ENCODE measurements around the gene SIM2.

Gene SIM2

DNA sequence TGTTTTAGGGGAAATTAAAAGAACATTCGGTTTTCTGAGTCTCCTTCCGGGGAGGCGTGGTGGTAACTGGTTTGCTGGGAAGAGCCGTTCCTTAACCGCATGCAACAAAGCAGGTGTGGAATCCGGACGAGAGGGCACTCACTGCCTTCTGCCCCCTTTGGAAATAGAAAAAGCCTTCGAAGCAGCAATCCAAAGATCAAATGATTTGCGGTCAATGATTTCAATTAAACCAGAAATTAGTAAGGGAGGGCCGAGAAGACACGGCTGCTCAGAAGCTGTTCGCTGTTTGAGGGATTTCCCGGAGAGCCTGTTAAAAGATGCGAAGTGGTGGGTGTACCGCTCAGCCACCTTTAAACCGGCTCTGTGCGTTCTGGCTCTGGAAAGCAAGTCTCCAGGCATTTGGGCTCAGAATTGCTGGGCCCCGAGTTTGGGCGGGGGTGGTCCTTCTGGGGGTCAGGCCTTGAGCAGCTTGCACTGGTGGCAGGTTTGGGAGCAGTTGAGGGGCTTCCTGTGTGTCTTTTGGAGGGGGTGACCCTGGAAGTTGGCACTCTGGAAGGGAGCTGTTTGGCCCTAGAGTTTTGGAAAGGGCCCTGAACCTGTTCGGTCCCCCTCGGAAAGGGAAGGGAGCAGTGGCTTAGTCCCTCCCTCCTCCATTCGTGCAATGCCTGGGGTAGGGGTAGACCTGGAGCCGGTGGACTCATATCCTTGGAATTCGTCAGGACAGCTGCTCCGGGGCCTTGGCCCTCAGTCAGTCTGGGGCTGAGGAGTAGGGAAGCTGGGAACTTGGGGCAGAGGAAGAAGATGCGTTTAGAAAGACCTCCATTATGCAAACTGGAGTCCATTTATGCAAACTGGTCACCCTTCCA, 3.1 kb downstream of the SIM2 start:
- DNase-seq: no peak

- DNase-seq: no peak
These were observed 3.7 kb downstream of the SIM2 start for GRCh38 chr21:36702622-36702968.

- no peak for DNase-seq
These were observed 4.2 kb downstream of the SIM2 start for GRCh38 chr21:36703123-36703522.

- no peak for DNase-seq
These were observed 4.8 kb downstream of the SIM2 start for GRCh38 chr21:36703626-36704280.

GRCh38 chr21:36704281-36704957, 5.5 kb downstream of the SIM2 start:
- no peak for DNase-seq

- no peak for DNase-seq
These were observed 6.2 kb downstream of the SIM2 start for GRCh38 chr21:36704958-36705678.

DNA sequence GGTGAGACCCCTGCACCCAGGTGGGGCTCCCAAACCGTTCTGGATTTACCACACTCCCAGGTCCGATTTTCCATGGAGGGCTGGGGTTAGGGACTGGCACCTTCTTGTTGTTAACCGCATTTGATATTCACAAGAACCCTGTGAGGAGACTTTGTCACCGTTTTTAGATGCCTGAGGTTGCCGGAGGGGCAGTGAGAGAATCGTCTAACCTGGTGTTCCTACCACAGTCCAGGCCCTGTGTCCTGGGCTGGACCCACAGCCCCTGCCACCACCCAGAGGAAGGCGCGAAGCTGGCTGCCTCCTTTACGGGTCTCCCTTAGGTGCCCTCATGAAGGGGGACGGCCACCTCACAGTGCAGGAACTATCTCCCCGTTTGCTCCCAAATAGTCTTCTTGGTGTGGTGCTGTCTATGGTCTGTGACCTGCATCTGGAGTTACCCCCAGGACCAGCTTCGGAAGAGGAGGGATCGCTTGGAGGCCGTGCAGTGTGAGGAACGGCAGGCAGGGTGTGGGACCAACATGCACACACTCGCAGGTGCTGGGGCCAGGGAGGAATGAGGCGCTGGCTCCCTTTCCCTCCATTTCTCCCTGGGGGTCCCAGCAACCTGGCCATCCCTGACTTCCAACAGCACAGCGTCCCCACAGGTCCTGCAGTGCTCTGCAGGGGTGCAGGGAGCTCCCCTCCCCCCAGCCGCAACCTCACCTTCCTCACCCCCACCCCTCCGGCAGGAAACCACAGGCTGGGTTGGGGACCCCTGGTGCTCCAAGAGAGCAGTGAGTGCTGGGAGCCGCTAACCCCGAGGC, 7.0 kb downstream of the SIM2 start:
- no peak for DNase-seq

DNA sequence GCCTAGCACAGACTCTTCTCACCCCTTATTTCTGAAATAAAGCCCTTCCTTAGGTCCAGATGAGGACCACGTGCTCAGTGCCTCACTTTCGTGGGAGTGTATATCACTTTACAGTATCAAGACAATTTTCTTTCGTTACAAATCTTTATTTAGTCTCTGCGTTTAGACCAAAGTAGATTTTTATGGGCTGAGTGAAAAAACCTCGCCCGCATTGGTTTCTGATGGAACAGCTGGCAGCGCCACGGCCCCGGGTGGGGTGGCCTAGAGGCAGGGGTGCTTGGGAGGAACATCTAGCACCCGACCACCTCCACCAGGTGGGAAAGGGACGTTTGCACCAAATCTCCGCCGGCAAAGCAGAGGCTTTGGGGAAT, 7.6 kb downstream of the SIM2 start:
- no peak for DNase-seq

DNA sequence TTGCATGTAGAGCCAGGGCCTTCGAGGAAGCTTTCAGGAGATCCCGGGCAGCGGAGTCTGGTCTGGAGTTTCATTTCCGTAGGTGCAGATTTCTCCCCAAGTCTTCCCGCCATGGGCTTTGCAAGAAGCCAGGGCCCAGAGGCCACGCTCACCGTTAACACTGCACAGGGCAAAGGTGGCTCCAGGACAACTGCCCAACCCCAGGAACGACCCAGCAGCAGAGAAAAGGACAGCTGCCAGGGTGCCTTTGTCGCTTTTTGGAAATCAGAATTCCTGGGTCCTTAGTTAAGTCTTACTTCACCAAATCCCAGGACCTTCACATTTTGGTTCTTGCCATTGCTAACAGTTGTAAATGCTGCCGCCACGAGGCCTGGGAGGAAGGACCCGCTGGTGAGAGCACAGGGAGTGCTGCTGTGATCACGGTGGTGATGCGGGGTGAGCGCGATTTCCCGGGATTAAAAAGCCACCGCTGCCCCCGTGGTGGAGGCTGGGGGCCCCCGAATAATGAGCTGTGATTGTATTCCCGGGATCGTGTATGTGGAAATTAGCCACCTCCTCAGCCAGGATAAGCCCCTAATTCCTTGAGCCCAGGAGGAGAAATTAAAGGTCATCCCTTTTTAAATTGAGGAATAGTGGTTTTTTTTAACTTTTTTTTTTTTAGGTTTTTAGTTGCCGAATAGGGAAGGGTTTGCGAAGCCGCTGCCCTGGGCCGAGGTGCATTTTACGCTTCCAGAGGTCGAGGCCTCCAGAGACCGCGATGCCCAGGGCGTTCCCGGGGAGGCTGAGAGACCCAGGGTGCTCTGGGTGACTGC, 8.2 kb downstream of the SIM2 start:
- no peak for DNase-seq

- no peak for DNase-seq
These were observed 8.9 kb downstream of the SIM2 start for GRCh38 chr21:36707763-36708285.

GRCh38 chr21:36708286-36709029, 9.5 kb downstream of the SIM2 start:
- no peak for DNase-seq

GRCh38 chr21:36709030-36709867, 10.3 kb downstream of the SIM2 start:
- no peak for DNase-seq

DNA sequence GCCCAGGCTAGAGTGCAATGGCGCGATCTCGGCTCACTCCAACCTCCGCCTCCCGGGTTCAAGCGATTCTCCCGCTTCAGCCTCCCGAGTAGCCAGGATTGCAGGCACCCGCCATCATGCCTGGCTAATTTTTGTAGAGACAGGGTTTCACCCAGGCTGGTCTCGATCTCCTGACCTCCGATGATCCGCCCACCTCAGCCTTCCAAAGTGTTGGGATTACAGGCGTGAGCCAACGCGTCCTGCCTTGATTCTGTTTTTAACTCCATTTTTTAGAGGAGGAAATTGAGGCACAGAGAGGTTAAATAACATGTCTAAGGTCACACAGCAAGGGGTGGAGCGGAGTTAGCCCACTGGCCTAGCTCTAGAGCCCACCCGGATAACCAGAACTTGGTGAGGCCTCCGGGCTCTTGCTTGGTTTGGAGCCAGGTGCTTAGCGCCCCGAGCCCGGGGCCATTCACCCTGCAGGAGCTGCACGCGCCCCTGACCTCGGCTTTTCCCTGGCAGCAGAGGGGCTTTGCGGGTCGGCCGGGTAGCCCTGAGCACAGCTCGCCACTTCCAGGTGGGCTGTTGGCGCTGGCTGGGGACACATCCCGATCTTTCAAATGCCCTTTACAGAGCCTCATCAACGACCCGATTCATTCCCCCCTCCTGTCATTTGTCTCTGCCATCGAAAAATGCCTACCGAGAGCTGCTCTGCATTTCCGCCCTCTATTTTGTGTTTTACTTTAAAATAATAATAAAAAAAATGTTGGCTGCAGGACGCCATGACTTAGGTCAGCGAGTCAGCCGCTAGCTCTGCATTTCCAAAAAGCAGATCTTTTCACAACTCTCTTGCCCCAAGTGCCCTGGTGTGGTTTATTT, 11.2 kb downstream of the SIM2 start:
- no peak for DNase-seq

DNA sequence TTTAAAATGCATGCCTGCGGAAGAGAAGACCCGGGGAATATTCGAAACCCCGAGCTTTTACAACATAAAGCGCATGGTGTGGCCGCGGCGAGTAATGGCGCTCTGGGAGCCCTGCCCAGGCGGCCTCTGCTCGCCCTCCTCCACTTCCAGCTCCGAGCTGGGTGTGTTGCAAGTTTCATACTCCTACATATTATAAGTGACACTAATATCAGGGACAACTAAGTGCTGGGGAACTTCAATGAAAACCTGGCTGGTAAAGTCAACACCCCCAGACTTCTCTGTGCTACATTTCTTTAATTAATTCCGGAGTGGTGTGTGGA, 11.8 kb downstream of the SIM2 start:
- DNase-seq: no peak

DNA sequence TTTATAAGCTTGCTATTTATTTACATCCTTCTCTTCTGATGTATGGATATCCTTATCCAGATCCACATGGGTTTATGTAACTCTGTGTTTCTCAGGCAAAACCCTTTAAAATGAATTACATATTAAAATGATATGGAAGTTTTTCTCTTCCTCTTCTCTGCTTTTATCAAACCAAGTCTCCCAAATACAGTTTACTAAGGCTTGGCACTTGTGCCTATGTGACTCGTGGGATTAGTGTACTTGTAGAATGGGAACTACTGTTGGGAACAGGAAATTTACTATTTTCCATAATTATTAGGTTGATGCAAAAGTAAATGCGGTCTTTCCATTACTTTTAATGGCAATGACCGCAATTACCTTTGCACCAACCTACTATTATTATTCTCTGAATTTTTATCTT, 14.8 kb downstream of the SIM2 start:
- no peak for DNase-seq

GRCh38 chr21:36716387-36716786, 17.5 kb downstream of the SIM2 start:
- no peak for DNase-seq

DNA sequence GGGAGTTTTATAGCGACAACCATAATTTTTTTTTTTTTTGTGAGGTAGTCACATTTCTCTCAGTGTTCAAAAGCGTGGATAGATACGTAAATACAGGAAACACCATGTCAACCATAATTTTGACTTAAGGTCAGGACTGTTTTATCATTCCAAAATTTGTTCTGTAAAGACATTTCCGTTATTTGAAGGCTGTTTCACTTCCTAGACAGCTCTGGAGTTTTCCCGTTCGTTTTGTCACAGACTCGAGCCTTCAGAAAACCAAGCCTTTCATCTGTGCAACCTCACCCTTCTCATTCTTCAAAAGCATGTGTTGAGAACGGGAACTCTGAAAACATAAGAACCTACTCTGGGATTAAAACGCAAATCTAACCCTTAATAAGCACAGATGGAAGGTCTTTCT, 17.9 kb downstream of the SIM2 start:
- DNase-seq: no peak

DNA sequence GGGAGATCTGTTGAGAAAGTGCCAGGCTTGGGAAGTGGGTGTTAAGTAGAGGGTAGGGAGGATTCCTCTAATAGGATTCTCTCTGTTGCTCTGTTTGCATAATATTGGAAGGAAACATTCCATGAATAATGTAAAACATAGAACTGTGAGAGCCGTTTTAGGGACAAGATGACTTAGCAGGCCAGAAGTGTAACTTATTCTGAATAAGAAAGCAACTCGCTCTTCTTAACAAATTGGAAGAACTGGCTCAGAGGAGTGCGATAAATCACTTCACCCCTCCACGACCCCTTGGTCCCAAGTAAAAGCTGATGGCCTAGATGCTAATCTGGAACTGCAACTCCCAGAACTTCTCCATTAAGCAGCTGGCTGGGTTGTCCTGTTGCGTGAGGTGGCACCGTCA, 19.1 kb downstream of the SIM2 start:
- no peak for DNase-seq

DNA sequence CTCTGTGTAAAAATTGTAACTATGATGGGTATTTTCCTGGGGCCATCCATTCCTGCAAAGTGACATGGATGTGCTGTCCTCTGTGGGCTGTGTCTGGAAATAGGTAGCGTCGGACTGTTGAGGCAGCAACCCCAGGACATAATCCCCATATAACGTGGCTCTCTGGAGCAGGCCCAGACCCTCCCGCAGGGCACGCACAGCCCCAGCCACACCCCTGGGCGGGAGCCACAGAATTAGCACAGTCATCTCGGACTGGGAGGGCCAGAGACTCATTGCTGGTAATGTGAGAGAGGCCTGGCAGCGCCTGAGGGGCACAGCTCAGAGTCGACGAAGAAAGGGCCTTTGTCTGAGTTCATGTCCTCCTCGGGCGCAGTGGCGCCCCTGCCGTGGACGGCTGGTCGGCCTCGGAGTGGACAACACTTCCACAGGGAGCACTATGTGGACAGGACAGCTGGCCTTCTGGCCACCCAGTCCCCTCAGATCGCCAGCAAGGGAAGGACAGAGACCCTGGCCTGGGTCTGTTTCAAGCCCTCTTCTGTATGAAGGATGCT, 20.1 kb downstream of the SIM2 start:
- no peak for DNase-seq
